Measurements from ENCODE around the gene SCAPER.

- no peak for TF ChIP-seq CTCF (IDR thresholded peaks at IDR 0.05 in 2 of 3, conservative IDR thresholded peaks at IDR 0.05 in 1 of 3; ENCODE audit: control insufficient read depth in 2 of 3, extremely low read depth in 1 of 3, insufficient read depth in 1 of 3, low read depth in 3 of 3, low read length in 3 of 3)
- no peak for TF ChIP-seq POLR2AphosphoS5 (IDR thresholded peaks at IDR 0.05; ENCODE audit: low read length)
- TF ChIP-seq POLR2A (IDR thresholded peaks at IDR 0.05; ENCODE audit: low read depth, low read length): no peak
- no peak for TF ChIP-seq YY1 (IDR thresholded peaks at IDR 0.05; ENCODE audit: low read depth, low read length)
- no peak for TF ChIP-seq NKRF (conservative IDR thresholded peaks at IDR 0.05)
- TF ChIP-seq MAX (IDR thresholded peaks at IDR 0.05; ENCODE audit: low read depth, low read length): no peak
- TF ChIP-seq HDAC6 (IDR thresholded peaks at IDR 0.05; ENCODE audit: unreplicated experiment): no peak
- no peak for TF ChIP-seq SPI1 (IDR thresholded peaks at IDR 0.05; ENCODE audit: borderline replicate concordance, insufficient read depth, low read depth, low read length)
- TF ChIP-seq ZNF274 (IDR thresholded peaks at IDR 0.05; ENCODE audit: insufficient read depth, insufficient read length): no peak
- TF ChIP-seq TAF1 (IDR thresholded peaks at IDR 0.05; ENCODE audit: borderline replicate concordance, low read depth, low read length): no peak
- TF ChIP-seq BMI1 (IDR thresholded peaks at IDR 0.05; ENCODE audit: borderline replicate concordance): no peak
- TF ChIP-seq RFX5 (IDR thresholded peaks at IDR 0.05; ENCODE audit: low read depth, low read length): no peak
These were observed 141.1 kb downstream of the SCAPER start for GRCh38 chr15:76764004-76764403.

All from GM12878 (cell line).